CD4-positive, alpha-beta T cell treated with Interleukin-2 at 100 ng/mL for 4 hours (primary cell): ENCODE results near the gene ZNF576.
"Not testable (repeated sequence)": the region's sequence is repeated elsewhere in the genome, so short reads cannot be mapped to it uniquely, and the experiment has no call there.

Source experiments
- DNase-seq: peaks from one replicate; pipeline ENCODE4 v3.0.0-alpha.2; 2020; ENCODE audit warnings: low spot score

Gene ZNF576

GRCh38 chr19:43599635-43600295, 3.4 kb downstream of the ZNF576 start:
- DNase-seq, result no peak

DNA sequence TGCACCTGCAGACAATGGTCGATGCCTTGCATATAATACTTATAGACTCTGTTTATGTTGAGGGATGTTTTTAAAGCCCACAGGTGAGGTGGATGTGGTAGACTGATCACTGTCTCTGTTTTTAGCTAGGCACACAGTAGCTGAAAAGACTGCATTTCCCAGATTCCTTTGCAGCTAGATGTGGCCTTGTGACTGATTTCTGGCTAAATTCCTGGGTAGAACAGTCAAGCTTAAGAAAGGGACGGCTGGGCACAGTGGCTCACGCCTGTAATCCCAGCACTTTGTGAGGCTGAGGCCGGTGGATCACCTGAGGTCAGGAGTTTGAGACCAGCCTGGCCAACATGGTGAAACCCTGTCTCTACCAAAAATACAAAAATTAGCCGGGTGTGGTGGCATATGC, 3.9 kb downstream of the ZNF576 start:
- not testable (repeated sequence) for DNase-seq

- DNase-seq, result no peak
These were observed 9.6 kb downstream of the ZNF576 start for GRCh38 chr19:43605875-43606568.

- DNase-seq, result no peak
These were observed 10.3 kb downstream of the ZNF576 start for GRCh38 chr19:43606569-43607229.

DNA sequence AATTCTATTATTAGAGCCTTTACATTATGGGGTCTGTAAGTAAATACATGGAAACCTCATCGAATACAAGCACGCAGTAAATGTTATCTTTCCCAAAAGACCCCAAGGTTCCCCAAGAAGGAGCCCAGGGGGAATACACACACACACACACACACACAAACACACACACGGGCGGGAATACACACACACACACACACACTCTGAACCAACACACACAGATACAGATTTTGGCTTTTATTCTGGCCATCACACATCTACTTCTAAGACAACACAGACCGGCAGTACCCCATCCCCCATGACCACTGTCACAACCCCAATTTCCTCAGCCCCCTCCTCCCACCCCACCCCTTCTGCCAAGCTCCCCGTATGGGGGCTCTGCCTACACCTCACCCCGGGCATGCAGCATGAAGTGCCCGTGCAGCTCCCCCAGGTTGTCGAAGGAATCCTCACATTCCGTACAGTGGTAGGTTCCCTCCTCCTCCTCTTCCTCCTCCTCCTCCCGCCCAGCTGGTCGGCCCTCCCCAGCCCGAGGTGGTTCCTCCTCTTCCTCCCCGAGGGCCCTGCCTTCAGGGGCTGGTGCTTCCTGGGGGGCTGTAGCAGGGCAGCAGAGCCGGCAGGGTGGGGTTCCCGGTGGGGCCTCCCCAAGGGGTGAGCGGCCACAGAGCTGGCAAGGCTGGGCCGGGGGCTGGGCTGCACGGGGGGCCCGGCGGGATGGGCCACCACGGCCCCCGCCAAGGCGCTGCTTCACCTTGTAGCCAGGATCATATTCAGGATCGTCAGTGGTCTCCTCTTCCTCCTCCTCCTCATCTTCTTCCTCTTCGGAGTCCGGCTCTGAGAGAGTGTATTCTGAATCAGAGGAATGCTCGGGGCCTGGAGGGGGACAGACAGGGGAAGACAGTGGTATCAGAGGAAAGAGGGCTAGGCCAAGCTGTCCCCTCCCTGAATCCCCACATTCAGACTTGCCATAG, 11.1 kb downstream of the ZNF576 start:
- DNase-seq, result no peak

- no peak for DNase-seq
These were observed 13.5 kb downstream of the ZNF576 start for GRCh38 chr19:43609872-43610271.

DNA sequence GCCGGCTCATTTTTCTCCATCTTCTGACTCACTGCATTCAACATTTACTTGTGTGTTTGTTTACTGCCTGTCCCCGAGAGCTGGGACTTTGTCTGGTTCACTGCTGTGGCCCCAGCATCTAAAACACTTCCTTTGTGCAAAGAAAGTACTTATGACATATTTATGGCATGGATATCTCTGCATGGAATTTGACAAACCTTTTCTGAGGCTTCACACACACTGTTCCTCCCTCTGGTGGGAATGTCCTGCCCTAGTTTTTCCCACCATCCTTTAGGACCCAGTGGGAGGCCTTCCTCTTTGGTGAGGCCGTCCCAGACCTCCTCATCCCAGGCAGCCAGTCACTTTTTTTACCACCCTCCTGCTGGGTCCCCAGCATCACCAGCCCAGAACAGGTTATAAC, 14.1 kb downstream of the ZNF576 start:
- DNase-seq, result no peak

DNA sequence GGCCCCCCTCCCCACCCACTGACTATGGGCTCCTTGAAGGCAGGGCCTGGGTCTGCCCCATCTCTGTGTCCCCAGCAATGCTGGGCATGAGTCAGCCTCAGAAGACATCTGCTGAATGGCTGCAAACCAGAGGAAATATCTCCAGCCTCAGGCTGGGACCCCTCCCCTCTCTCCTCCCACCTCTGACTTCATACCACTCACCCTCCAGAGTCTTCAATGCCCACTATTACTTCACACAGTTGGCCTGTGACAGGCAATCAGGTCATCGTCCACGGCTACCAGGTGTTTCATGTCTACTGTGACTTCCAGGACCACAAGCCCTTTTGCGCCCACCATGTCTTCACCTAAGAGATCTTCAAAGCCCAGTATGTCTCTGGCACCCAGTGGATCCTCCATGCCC, 15.4 kb downstream of the ZNF576 start, which contains the start of gene SRRM5:
Gene SRRM5, plus strand, starts transcription at position 301 of the 400 bp plus-strand sequence. Its CDS starts 34 bp downstream, at position 335.
- no peak for DNase-seq

DNA sequence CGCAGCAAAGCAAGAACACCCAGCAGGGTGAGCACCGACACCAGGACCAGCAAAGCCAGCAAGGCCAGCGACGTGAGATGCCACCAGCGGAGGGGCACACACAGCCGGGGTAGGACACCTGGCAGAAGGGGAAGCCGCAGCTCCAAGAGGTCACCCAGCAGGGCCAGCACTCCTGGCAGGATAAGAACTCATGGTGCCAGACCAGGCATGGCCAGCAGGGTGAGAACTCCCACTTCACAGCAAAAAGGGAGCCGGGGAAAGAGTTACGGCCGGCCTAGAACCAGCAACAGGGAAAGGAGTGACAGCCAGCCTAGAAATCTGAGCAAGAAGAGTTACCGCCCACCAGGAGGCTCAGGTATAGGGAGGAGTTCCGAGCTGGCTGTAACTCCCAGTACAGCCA, 16.0 kb downstream of the ZNF576 start:
- no peak for DNase-seq

- no peak for DNase-seq
These were observed 19.9 kb downstream of the ZNF576 start for GRCh38 chr19:43616306-43616705.

DNA sequence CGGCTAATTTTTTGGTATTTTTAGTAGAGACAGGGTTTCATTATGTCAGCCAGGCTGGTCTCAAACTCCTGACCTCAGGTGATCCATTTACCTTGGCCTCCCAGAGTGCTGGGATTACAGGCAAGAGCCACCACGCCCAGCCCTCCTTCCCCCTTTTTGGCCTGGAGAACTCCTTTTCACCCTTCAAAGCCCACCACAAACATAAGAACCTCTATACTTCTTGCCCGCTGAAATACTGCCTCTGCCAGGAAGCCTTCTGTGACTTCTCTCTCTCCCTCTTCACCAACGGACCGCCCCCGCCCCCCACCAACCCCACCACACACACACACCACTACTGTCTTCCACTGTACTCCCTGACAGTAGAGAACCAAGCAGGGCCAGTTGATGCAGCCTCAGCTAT, 20.6 kb downstream of the ZNF576 start:
- no peak for DNase-seq

DNA sequence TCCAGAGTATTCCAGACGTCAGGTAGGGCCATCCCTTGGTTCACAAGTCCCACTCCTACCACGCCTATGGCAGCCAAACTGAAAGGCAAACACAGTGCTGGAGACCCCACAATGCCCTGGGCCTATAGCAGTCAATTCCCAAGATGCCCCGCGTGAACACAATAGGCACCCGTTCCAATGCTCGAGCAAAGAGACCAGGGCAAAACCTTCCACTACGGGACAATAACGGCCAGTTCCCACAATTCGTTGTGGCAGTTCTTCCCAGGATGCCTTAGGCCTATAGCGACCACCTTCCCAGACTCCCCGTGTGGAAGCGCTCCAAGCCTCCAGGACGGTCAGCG, 22.5 kb downstream of the ZNF576 start:
- peak; percentile 34 for DNase-seq

DNA sequence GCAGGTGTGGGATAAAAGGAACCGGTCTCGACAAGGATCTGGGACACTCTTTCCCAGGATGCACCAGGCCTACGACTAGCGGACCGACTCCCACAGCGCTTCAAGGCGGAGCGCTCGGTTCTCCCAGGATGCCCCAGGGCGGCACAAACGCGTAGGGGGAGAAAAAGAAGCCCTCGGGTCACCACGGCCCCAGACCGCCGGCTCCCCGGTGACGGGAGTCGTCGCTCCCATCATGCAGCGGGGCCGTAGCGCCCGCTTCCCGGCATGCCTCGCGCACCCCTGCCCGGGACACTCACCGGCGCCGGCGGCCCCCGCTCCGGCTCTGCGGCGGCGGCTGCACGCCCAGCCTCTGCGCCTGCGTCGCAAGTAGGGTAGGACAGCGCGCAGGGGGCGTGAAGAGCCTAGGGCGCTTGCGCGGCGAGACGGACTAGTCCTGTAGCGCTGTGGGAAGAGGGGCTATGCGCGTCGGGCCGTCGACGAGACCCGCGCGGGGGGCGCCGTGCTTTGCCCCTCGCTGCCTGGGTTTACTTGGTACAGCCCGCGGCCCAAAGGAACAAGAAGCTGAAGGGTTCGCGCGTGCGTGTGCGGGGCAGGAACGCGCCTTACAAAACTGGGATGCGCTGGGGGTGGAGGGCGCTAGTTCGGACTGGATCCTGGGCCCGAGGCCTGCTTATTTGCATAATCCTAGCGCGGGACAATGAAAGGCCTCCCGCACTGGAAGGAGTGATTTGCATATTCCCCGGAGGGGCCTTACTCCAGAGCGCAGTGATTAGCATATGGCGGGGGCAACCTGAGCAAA, 23.1 kb downstream of the ZNF576 start, which contains the start of gene ZNF428:
Gene ZNF428, minus strand, starts transcription at position 368 of the 799 bp plus-strand sequence. CDS start 5,325 bp downstream, outside the sequence.
- DNase-seq, result peak; percentile 88

DNA sequence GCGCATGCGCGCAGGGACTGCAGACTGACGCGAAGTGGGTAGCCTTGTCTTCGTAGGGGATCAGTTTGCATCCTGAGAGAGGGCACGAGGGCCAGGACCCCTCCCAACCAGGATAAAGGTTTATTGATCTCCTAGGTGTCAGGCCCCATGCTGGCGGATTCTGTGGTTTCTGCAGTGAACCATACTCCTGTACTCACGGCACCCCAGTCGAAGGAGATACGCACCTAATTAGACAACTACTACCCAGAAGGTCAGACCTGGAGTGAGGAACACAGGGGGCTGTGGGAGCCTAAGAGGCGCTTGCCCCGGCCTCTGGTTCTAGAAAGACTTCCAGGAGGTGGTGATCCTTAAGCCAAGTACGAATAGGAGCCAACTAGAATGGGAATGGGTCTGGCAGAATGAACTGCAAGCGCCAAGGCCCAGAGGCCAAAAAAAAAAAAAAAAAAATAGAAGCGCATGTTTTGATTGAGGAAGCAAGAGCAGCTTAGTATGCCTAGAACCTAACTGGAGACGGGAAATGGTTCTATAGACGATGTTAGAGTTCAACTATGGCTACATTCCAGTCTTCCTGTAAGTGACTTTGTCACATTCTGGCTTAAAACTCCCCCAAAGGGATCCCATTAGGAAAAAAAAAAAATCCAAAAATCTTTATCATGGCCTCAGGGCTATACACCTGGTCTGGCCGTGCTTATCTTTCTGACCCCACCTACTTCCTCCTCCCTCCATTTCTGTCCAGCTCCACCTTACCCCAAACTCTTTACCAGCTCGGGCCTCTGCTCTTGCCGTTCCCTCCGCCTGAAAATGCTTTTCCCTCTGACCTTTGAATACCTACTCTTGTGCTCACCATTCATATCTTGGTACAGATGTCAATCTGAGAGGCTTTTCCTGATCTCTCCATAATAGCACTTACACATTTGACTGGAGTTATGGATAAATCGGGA, 23.9 kb downstream of the ZNF576 start:
- DNase-seq, result no peak

GRCh38 chr19:43622070-43622469, 25.7 kb downstream of the ZNF576 start:
- DNase-seq, result no peak

DNA sequence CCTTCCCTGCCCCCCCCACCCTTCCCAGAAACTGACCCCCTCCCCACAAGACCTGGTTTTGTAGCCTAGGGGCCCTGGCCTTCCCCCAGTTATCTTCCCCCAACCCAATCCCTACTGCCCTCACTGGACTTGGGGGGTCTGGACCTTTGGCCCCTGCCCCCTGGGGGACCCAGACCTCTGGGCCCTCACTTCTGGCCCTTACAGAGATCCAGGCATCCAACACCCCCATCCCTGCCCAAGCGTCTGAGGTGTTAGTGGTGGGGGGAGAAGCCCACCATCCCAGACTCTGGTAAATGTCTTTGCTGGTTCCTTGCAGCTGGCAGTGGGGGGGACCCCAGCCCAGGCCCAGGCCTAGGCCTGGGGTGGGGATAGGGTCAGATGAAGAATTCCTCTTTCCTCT, 26.6 kb downstream of the ZNF576 start:
- DNase-seq, result no peak

GRCh38 chr19:43623889-43624670, 27.7 kb downstream of the ZNF576 start:
- no peak for DNase-seq

- peak; percentile 84 for DNase-seq
These were observed 28.5 kb downstream of the ZNF576 start for GRCh38 chr19:43624933-43625332.

- DNase-seq, result no peak
These were observed 29.7 kb downstream of the ZNF576 start for GRCh38 chr19:43625918-43626579.
